HG03045 (cell line): ENCODE measurements around the gene BIRC5.

Experiments
- ATAC-seq: cut with Tn5 transposase; IDR thresholded peaks from one replicate; pipeline ENCODE4 v1.9.1; 2021; ENCODE audit warnings: mild to moderate bottlenecking, moderate library complexity; ENCODE audit not compliant: unreplicated experiment

BIRC5 gene

GRCh38 chr17:78183916-78184315, 30.1 kb upstream of the BIRC5 start:
- no peak for ATAC-seq

- ATAC-seq = no peak
These were observed 29.7 kb upstream of the BIRC5 start for GRCh38 chr17:78184351-78184750.

DNA sequence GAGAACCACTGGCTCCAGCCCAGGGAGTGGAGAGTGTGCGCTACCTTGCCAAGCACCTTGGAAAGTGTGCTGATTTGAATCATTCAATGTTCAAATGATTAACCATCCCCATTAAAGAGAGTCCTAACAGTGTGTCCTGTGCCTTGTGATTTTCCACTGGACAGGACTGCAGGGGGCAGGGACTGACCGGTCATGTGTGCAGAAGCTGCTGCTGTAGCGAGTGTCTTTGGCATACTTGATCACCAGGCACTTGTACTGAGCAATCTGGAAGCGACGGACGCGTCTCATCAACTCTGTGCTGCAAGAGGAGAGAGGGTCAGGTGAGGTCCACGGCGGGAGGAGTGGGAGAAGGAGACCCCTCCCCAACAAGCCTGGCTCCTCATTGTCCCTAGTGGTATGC, 29.2 kb upstream of the BIRC5 start:
- ATAC-seq = no peak

- ATAC-seq = no peak
These were observed 27.9 kb upstream of the BIRC5 start for GRCh38 chr17:78185981-78186691.

- peak; percentile 87 for ATAC-seq
These were observed 27.1 kb upstream of the BIRC5 start, which contains the start of the genes AFMID and TK1 for GRCh38 chr17:78186692-78187595. Gene AFMID (plus strand): TSS chr17:78187362. CDS start chr17:78187371, 9 bp downstream. Gene TK1 (minus strand): TSS chr17:78187052. CDS start chr17:78186994, 58 bp downstream.

DNA sequence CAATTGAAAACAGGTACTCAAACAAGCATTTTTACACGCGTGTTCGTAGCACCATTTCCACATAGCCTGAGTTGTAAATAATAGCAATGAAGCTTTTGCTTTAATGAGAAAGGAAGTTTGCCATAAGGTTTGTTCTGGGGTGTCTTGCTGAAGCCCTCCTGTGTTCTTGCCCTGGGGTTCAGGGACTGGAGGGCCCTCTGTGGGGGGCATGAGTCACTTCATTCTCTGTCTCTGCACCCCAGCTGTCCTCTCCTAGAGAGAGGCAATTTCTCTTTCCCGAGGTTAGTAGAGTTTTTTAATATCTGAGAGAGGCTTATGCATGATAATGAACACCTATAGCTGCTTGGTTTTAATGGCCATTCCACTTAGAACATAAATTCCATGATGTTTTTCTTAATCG, 17.3 kb upstream of the BIRC5 start:
- no peak for ATAC-seq

DNA sequence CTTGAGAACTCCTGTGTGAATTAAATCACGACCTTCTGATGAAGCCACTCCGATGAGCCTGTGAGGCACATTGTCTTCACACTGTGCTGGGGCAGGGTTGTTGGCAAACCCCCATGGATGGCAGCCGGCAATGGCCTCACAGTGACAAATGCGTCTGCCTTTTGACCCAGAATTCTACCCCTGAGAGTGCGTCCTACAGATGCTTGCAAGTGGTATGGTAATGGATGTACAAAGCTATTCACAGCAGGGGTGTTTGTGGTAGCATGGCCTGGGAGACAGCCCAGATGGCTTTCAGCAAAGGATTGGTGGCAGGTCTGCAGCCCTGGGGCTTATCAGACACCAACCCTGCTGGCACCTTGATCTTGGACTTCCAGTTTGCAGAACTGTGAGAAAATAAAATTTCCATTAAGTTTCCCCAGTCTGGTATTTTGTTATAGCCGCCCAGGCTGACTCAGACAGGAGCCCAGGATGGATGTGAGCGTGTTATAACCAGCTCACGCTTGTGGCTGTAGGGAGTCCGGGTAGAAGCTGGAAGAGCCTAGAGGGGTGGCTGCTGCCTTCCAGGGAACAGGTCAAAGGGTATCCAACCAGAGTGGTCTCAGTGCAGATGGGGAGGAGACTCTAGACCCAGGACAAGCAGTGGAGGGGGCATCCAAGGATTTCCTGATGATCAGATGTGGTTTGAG, 16.8 kb upstream of the BIRC5 start:
- no peak for ATAC-seq

- no peak for ATAC-seq
These were observed 13.6 kb upstream of the BIRC5 start for GRCh38 chr17:78200451-78200850.

DNA sequence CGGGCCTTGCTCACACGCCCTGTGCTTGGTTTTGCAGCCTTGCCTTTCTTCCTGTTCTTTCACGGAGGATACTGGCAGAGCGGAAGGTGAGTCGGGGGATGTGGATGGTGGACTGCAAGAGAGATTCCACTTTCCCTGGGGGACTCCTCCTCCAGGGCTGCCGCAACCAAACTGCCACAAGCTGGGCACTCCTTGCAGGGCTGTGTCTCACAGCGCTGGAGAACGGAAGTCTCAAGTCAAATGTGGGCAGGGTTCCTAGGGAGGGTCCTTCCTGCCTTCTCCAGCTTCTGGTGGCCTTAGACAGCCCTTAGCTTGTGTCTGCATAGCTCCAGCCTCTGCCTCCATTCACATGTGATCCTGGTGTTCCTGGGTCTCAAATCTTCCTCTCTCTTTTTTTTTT, 11.4 kb upstream of the BIRC5 start:
- no peak for ATAC-seq

GRCh38 chr17:78204387-78205123, 9.5 kb upstream of the BIRC5 start:
- ATAC-seq = no peak

- ATAC-seq = no peak
These were observed 8.8 kb upstream of the BIRC5 start for GRCh38 chr17:78205124-78205775.

DNA sequence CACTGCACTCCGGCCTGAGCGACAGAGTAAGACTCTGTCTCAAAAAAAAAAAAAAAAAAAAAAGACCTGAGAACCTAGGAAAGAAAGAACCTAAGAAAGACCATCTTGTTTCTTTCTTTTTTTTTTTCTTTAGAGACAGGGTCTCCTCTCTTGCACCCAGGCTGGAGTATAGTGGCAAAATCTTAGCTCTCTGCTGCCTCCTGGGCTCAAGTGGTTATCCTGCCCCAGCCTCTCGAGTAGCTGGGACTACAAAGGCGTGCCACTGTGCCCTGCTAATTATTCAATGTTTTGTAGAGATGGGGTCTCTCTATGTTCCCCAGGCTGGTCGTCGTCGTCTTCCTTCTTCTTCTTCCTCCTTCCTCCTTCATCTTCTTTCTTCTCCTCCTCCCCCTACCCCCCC, 7.8 kb upstream of the BIRC5 start:
- no peak for ATAC-seq

GRCh38 chr17:78208486-78208885, 5.6 kb upstream of the BIRC5 start:
- ATAC-seq = no peak

GRCh38 chr17:78210111-78210510, 3.9 kb upstream of the BIRC5 start:
- no peak for ATAC-seq

GRCh38 chr17:78211032-78211431, 3.0 kb upstream of the BIRC5 start:
- no peak for ATAC-seq

DNA sequence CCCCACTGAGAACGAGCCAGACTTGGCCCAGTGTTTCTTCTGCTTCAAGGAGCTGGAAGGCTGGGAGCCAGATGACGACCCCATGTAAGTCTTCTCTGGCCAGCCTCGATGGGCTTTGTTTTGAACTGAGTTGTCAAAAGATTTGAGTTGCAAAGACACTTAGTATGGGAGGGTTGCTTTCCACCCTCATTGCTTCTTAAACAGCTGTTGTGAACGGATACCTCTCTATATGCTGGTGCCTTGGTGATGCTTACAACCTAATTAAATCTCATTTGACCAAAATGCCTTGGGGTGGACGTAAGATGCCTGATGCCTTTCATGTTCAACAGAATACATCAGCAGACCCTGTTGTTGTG, 631 bp downstream of the BIRC5 start:
- no peak for ATAC-seq

DNA sequence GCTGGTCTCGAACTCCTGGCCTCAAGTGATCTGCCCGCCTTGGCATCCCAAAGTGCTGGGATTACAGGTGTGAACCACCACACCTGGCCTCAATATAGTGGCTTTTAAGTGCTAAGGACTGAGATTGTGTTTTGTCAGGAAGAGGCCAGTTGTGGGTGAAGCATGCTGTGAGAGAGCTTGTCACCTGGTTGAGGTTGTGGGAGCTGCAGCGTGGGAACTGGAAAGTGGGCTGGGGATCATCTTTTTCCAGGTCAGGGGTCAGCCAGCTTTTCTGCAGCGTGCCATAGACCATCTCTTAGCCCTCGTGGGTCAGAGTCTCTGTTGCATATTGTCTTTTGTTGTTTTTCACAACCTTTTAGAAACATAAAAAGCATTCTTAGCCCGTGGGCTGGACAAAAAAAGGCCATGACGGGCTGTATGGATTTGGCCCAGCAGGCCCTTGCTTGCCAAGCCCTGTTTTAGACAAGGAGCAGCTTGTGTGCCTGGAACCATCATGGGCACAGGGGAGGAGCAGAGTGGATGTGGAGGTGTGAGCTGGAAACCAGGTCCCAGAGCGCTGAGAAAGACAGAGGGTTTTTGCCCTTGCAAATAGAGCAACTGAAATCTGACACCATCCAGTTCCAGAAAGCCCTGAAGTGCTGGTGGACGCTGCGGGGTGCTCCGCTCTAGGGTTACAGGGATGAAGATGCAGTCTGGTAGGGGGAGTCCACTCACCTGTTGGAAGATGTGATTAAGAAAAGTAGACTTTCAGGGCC, 5.5 kb downstream of the BIRC5 start:
- no peak for ATAC-seq

- no peak for ATAC-seq
These were observed 9.0 kb downstream of the BIRC5 start for GRCh38 chr17:78223061-78223460.

DNA sequence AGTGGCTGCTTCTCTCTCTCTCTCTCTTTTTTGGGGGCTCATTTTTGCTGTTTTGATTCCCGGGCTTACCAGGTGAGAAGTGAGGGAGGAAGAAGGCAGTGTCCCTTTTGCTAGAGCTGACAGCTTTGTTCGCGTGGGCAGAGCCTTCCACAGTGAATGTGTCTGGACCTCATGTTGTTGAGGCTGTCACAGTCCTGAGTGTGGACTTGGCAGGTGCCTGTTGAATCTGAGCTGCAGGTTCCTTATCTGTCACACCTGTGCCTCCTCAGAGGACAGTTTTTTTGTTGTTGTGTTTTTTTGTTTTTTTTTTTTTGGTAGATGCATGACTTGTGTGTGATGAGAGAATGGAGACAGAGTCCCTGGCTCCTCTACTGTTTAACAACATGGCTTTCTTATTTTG, 9.7 kb downstream of the BIRC5 start:
- ATAC-seq = no peak
